Measurements from ENCODE around the gene TLCD3A.

TLCD3A gene

GRCh38 chr17:732067-732901 is at the start of gene TLCD3A:
Gene TLCD3A, plus strand, starts transcription at chr17:732596. Its CDS starts 52 bp downstream, at chr17:732648.
- no peak for DNase-seq (ENCODE audit: low read depth)
- H3K4me3 ChIP-seq (ENCODE audit: low read depth, low read length): peak within 1 kb of the TSS; percentile 70
- TF ChIP-seq CTCF (IDR thresholded peaks at IDR 0.05; ENCODE audit: control insufficient read depth, extremely low read depth, insufficient read depth): no peak

GRCh38 chr17:683040-683439 is 49.4 kb upstream of the TLCD3A start:
- H3K4me3 ChIP-seq (ENCODE audit: low read depth, low read length): no peak overlapping the region
- TF ChIP-seq CTCF (IDR thresholded peaks at IDR 0.05; ENCODE audit: control insufficient read depth, extremely low read depth, insufficient read depth): no peak
- no peak for DNase-seq (ENCODE audit: low read depth)

- H3K4me3 ChIP-seq (ENCODE audit: low read depth, low read length): no peak overlapping the region
- DNase-seq (ENCODE audit: low read depth): no peak
- TF ChIP-seq CTCF (IDR thresholded peaks at IDR 0.05; ENCODE audit: control insufficient read depth, extremely low read depth, insufficient read depth): no peak
Observed at GRCh38 chr17:683499-684254, 48.7 kb upstream of the TLCD3A start.

- no peak for DNase-seq (ENCODE audit: low read depth)
- no peak overlapping the region for H3K4me3 ChIP-seq (ENCODE audit: low read depth, low read length)
- no peak for TF ChIP-seq CTCF (IDR thresholded peaks at IDR 0.05; ENCODE audit: control insufficient read depth, extremely low read depth, insufficient read depth)
Observed at GRCh38 chr17:685006-685405, 47.4 kb upstream of the TLCD3A start.

GRCh38 chr17:688100-688989 is 44.1 kb upstream of the TLCD3A start:
- H3K4me3 ChIP-seq (ENCODE audit: low read depth, low read length): no peak overlapping the region
- DNase-seq (ENCODE audit: low read depth): no peak
- TF ChIP-seq CTCF (IDR thresholded peaks at IDR 0.05; ENCODE audit: control insufficient read depth, extremely low read depth, insufficient read depth): no peak

GRCh38 chr17:689556-690275 is 42.7 kb upstream of the TLCD3A start:
- no peak overlapping the region for H3K4me3 ChIP-seq (ENCODE audit: low read depth, low read length)
- TF ChIP-seq CTCF (IDR thresholded peaks at IDR 0.05; ENCODE audit: control insufficient read depth, extremely low read depth, insufficient read depth): no peak
- DNase-seq (ENCODE audit: low read depth): no peak
